PC-3 (cell line): ENCODE data around the gene FSTL3.

Experiments
- EZH2 ChIP-seq: fragments of 300-600 bp; sonication (generic); IDR thresholded peaks from one replicate; pipeline ENCODE4 v1.6.1; 2017; ENCODE audit warnings: antibody characterized with exemption, mild to moderate bottlenecking, low read length; ENCODE audit not compliant: unreplicated experiment
- EZH2phosphoT487 ChIP-seq: fragments of 300-600 bp; sonication (generic); IDR thresholded peaks from 2 replicates; pipeline ENCODE4 v1.6.1; 2018; ENCODE audit warnings: mild to moderate bottlenecking, antibody characterized with exemption, low read length, borderline replicate concordance
- TF ChIP-seq, protein P1 (sequence below): fragments of 300-600 bp; sonication (generic); conservative IDR thresholded peaks from 2 replicates; pipeline ENCODE4 v1.5.1; 2017; ENCODE audit warnings: antibody characterized with exemption, low read depth, mild to moderate bottlenecking, low read length

DNA sequence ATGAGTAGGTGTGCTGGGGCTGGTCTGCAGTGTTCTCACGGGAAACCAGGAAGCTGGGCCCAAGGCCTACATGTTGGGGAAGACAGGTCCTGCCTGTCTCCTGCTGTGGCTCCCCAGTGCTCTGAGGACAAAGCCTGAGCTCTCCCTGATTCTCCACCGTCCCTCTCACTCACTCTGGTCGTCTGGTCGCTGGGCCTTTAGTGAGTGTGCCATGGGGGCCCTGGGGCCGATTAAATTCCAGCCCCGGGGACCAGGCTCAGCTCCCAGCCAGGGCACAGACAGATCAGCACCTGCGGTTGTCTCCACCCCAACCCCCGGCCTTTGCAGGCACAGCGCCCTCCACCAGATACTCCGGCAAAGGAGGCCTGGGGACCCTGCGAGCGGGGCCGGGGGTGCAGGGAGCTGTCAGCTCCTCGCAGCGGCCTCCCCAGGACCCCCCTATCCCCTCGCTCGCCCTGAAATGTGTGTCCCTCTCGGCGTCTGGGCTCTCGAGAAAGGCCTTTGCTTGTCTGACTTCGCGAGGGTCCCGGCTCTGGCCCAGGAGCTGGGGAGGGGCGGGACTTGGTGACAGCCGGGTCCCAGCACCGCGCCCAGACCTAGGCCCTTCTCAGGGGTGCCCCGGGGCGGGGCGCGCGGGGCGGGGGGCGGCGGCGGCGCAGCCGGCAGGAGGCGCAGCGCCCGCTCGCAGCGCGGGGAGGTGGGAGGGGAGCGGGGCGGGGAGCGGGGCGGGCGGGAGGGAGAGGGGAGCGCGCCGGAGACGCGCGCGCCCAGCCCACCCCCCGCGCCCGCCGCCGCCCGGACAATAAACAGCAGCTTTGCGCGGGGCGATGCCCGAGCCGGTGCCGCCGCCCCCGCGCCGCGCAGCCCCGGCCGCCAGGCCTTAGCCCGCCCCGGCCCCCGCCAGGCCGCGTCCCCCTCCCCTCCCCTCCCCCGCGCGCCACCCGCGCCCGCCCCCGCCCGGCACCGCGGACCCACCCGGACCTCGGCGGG is 32.3 kb downstream of the FSTL3 start, which contains the start of gene PALM:
- TF ChIP-seq, protein P1, sequence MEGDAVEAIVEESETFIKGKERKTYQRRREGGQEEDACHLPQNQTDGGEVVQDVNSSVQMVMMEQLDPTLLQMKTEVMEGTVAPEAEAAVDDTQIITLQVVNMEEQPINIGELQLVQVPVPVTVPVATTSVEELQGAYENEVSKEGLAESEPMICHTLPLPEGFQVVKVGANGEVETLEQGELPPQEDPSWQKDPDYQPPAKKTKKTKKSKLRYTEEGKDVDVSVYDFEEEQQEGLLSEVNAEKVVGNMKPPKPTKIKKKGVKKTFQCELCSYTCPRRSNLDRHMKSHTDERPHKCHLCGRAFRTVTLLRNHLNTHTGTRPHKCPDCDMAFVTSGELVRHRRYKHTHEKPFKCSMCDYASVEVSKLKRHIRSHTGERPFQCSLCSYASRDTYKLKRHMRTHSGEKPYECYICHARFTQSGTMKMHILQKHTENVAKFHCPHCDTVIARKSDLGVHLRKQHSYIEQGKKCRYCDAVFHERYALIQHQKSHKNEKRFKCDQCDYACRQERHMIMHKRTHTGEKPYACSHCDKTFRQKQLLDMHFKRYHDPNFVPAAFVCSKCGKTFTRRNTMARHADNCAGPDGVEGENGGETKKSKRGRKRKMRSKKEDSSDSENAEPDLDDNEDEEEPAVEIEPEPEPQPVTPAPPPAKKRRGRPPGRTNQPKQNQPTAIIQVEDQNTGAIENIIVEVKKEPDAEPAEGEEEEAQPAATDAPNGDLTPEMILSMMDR, result no peak
- no peak for TF ChIP-seq EZH2
- no peak for TF ChIP-seq EZH2phosphoT487
